H9 (cell line): ENCODE measurements around the gene ARHGEF33. TPM values are rescaled to one million over a fixed set of nuclear protein-coding genes. Genes with fewer than 3 reads are reported as not detected.

Experiments
- DNase-seq: peaks from one replicate; pipeline ENCODE4 v3.0.0-alpha.2; 2017
- H2AFZ ChIP-seq: one replicate; pipeline ENCODE4 v1.6.1; 2013; ENCODE audit warnings: mild to moderate bottlenecking, low read length, control low read depth, moderate library complexity
- H2AK5ac ChIP-seq: 2 replicates; pipeline ENCODE4 v1.6.1; 2013; ENCODE audit warnings: low read length, control low read depth, mixed read lengths; ENCODE audit not compliant: insufficient read length
- H2BK120ac ChIP-seq: one replicate; pipeline ENCODE4 v1.6.1; 2013; ENCODE audit warnings: low read depth, mild to moderate bottlenecking, low read length, control low read depth, inconsistent platforms; ENCODE audit not compliant: poor library complexity, severe bottlenecking
- H2BK12ac ChIP-seq: 2 replicates; pipeline ENCODE4 v1.6.1; 2013; ENCODE audit warnings: low read length, control low read depth, mixed read lengths, low read depth; ENCODE audit not compliant: insufficient read length
- H2BK15ac ChIP-seq: 2 replicates; pipeline ENCODE4 v1.6.1; 2013; ENCODE audit warnings: low read depth, low read length, control low read depth
- H2BK20ac ChIP-seq: one replicate; pipeline ENCODE4 v1.6.1; 2013; ENCODE audit warnings: low read depth, mild to moderate bottlenecking, low read length, control low read depth, inconsistent platforms; ENCODE audit not compliant: poor library complexity, severe bottlenecking
- H2BK5ac ChIP-seq: 2 replicates; pipeline ENCODE4 v1.6.1; 2013; ENCODE audit warnings: low read length, control low read depth, mixed read lengths; ENCODE audit not compliant: insufficient read length
- H3K14ac ChIP-seq: 2 replicates; pipeline ENCODE4 v1.6.1; 2013; ENCODE audit warnings: low read length, control low read depth; ENCODE audit not compliant: insufficient read depth
- H3K18ac ChIP-seq: 2 replicates; pipeline ENCODE4 v1.6.1; 2013; ENCODE audit warnings: low read depth, mild to moderate bottlenecking, mixed read lengths, low read length, control low read depth; ENCODE audit not compliant: insufficient read length
- H3K23ac ChIP-seq: 2 replicates; pipeline ENCODE4 v1.6.1; 2013; ENCODE audit warnings: low read length, control low read depth, mixed read lengths, low read depth; ENCODE audit not compliant: insufficient read length
- H3K23me2 ChIP-seq: 2 replicates; pipeline ENCODE4 v1.6.1; 2013; ENCODE audit warnings: low read depth, mild to moderate bottlenecking, mixed read lengths, low read length, control low read depth; ENCODE audit not compliant: insufficient read length, poor library complexity, severe bottlenecking
- H3K27ac ChIP-seq: 2 replicates; pipeline ENCODE4 v1.5.1; 2013; ENCODE audit warnings: low read length, control low read depth, mixed read lengths, low read depth; ENCODE audit not compliant: insufficient read length
- H3K27me3 ChIP-seq: 2 replicates; pipeline ENCODE4 v1.6.1; 2013; ENCODE audit warnings: low read length, control low read depth, inconsistent platforms; ENCODE audit not compliant: insufficient read depth
- H3K4ac ChIP-seq: 2 replicates; pipeline ENCODE4 v1.6.1; 2013; ENCODE audit warnings: low read depth, mild to moderate bottlenecking, control low read depth, inconsistent platforms, low read length, moderate library complexity
- H3K4me1 ChIP-seq: 2 replicates; pipeline ENCODE4 v1.6.1; 2013; ENCODE audit warnings: low read length, control low read depth, inconsistent platforms; ENCODE audit not compliant: insufficient read depth
- H3K4me2 ChIP-seq: 2 replicates; pipeline ENCODE4 v1.6.1; 2013; ENCODE audit warnings: low read length, control low read depth, mixed read lengths; ENCODE audit not compliant: insufficient read length, insufficient read depth
- H3K56ac ChIP-seq: 2 replicates; pipeline ENCODE4 v1.6.1; 2013; ENCODE audit warnings: low read depth, mild to moderate bottlenecking, mixed read lengths, low read length, control low read depth; ENCODE audit not compliant: insufficient read length
- H3K79me1 ChIP-seq: 2 replicates; pipeline ENCODE4 v1.6.1; 2013; ENCODE audit warnings: low read depth, mild to moderate bottlenecking, moderate library complexity, low read length, control low read depth, inconsistent platforms; ENCODE audit not compliant: insufficient read depth, poor library complexity, severe bottlenecking
- H3K79me2 ChIP-seq: 2 replicates; pipeline ENCODE4 v1.6.1; 2013; ENCODE audit warnings: low read length, control low read depth, inconsistent platforms; ENCODE audit not compliant: insufficient read depth
- H3K9ac ChIP-seq: 2 replicates; pipeline ENCODE4 v1.6.1; 2013; ENCODE audit warnings: low read length, control low read depth, mixed read lengths; ENCODE audit not compliant: insufficient read length; ENCODE audit errors: extremely low read depth
- H3K9me3 ChIP-seq: one replicate; pipeline ENCODE4 v1.6.1; 2013; ENCODE audit warnings: low read depth, low read length, inconsistent platforms; ENCODE audit not compliant: control insufficient read depth
- H3T11ph ChIP-seq: one replicate; pipeline ENCODE4 v1.6.1; 2013; ENCODE audit warnings: mild to moderate bottlenecking, low read length, control low read depth, inconsistent platforms
- H4K20me1 ChIP-seq: one replicate; pipeline ENCODE4 v1.6.1; 2013; ENCODE audit not compliant: control insufficient read depth, insufficient read length, insufficient read depth
- H4K5ac ChIP-seq: 2 replicates; pipeline ENCODE4 v1.6.1; 2013; ENCODE audit warnings: low read depth, mild to moderate bottlenecking, mixed read lengths, low read length, control low read depth; ENCODE audit not compliant: insufficient read length
- H4K8ac ChIP-seq: replicated peaks from 2 replicates; pipeline ENCODE4 v1.6.1; 2013; ENCODE audit warnings: low read length, control low read depth, mixed read lengths, low read depth; ENCODE audit not compliant: insufficient read length
- H4K91ac ChIP-seq: 2 replicates; pipeline ENCODE4 v1.6.1; 2013; ENCODE audit warnings: low read depth, mild to moderate bottlenecking, moderate library complexity, mixed read lengths, low read length, control low read depth; ENCODE audit not compliant: insufficient read length
- H3K27ac Mint-ChIP-seq, 3 experiments: 2 replicates in 2 of 3; 3 replicates in 1 of 3; pipeline ENCODE4 v1.8.0; 2020 to 2021; ENCODE audit warnings: mixed read lengths in 3 of 3, mild to moderate bottlenecking in 1 of 3, moderate library complexity in 1 of 3
- H3K27me3 Mint-ChIP-seq: 2 replicates; pipeline ENCODE4 v1.8.0; 2021; ENCODE audit warnings: low read depth, mild to moderate bottlenecking, moderate library complexity, mixed read lengths
- H3K36me3 Mint-ChIP-seq, 3 experiments: 2 replicates in 2 of 3; 3 replicates in 1 of 3; pipeline ENCODE4 v1.8.0; 2020 to 2021; ENCODE audit warnings: low read depth in 3 of 3, mixed read lengths in 3 of 3; ENCODE audit not compliant: insufficient read depth in 1 of 3
- H3K4me1 Mint-ChIP-seq, 2 experiments: 2 replicates each; pipeline ENCODE4 v1.8.0; 2020; ENCODE audit warnings: mixed read lengths in 2 of 2
- H3K4me3 Mint-ChIP-seq, 2 experiments: 2 replicates in 1 of 2; 3 replicates in 1 of 2; pipeline ENCODE4 v1.8.0; 2020 to 2021; ENCODE audit warnings: mild to moderate bottlenecking in 2 of 2, mixed read lengths in 2 of 2, moderate library complexity in 1 of 2
- H3K9me3 Mint-ChIP-seq, 2 experiments: 2 replicates in 1 of 2; 3 replicates in 1 of 2; pipeline ENCODE4 v1.8.0; 2020; ENCODE audit warnings: mild to moderate bottlenecking in 2 of 2, mixed read lengths in 2 of 2, moderate library complexity in 1 of 2
- CTCF ChIP-seq: fragments of 200-600 bp; sonication (generic); conservative IDR thresholded peaks from 3 replicates; pipeline ENCODE4 v1.8.0; 2021; ENCODE audit warnings: antibody characterized with exemption, mild to moderate bottlenecking
- WGBS: extraction: QIAGEN DNeasy Blood & Tissue Kit; methylation state at CpG from one replicate; pipeline ENCODE4 v1.1.7; 2013; ENCODE audit warnings: missing lambda C conversion rate, low lambda C conversion rate, mixed read lengths; ENCODE audit not compliant: insufficient read length; ENCODE audit errors: extremely low coverage; 5-methylcytosine and 5-hydroxymethylcytosine counted together
- total RNA-seq: library from RNA; stranded (reverse); gene quantifications from 2 replicates; pipeline ENCODE4 v1.2.1, GENCODE V29; 2021

Gene ARHGEF33
- total RNA-seq, 1 experiment from 2014 or later: 0.92 TPM

DNA sequence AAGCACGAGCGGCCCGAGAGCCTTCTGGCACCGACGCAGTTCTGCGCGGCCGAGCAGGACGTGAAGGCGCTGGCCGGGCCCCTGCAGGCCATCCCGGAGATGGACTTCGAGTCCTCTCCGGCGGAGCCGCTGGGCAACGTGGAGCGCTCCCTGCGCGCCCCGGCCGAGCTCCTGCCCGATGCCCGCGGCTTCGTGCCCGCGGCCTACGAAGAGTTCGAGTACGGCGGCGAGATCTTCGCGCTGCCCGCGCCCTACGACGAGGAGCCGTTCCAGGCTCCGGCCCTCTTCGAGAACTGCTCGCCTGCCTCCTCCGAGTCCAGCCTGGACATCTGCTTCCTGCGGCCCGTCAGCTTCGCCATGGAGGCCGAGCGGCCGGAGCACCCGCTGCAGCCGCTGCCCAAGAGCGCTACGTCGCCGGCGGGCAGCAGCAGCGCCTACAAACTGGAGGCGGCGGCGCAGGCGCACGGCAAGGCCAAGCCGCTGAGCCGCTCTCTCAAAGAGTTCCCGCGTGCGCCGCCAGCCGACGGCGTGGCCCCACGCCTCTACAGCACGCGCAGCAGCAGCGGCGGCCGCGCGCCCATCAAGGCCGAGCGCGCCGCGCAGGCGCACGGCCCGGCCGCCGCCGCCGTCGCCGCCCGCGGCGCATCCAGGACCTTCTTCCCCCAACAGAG, 70.4 kb downstream of the ARHGEF33 start:
- Histone ChIP-seq H4K5ac (no peak overlapping the region), H3K79me2 (no peaks in the 10 kb centered on the region), H3K23me2 (peaks cover 4% of the 10 kb centered on the region), H3K14ac (0 out of 2 replicates have a peak overlapping the region, but pooled peaks have one; percentile 70), H3K4ac (no peak overlapping the region), H3K9me3 (no peaks in the 10 kb centered on the region), H4K8ac (no peak overlapping the region), H2BK15ac (no peak overlapping the region), H3K56ac (no peak overlapping the region), H3K9ac (no peak overlapping the region), H3K23ac (no peak overlapping the region), H3K4me2 (no peak overlapping the region), H3K4me1 (no peaks in the 10 kb centered on the region), H2AFZ (no peak overlapping the region), H3K27ac (no peak overlapping the region), H3K27me3 (no peaks in the 10 kb centered on the region; the same call in 1 of the 2 replicates), H2BK120ac (no peak overlapping the region), H2AK5ac (no peak overlapping the region), H4K20me1 (no peaks in the 10 kb centered on the region), H3T11ph (no peak overlapping the region), H3K79me1 (no peaks in the 10 kb centered on the region), H2BK5ac (no peak overlapping the region), H3K18ac (peak overlapping the region; percentile 45), H2BK12ac (no peak overlapping the region), H4K91ac (no peak overlapping the region), H2BK20ac (no peak overlapping the region)
- Mint-ChIP-seq H3K27me3 (peaks cover 10% of the 10 kb centered on the region), H3K36me3 (peaks cover 0 to 6% (median 0%) of the 10 kb centered on the region in 3 experiments; a peak in 2 of 7 replicates), H3K4me3 (peak overlapping the region in 1 of 2 experiments; percentile 46; a peak in 2 of 5 replicates), H3K27ac (no peak overlapping the region), H3K4me1 (no peaks in the 10 kb centered on the region), H3K9me3 (no peaks in the 10 kb centered on the region; a peak in 1 of 5 replicates)
- WGBS: no CpG with 5 or more reads among the region's 97 CpGs
- no peak for TF ChIP-seq CTCF
- DNase-seq: peak; percentile 85
